KMS-11 (cell line): ENCODE measurements around the gene GSC2.

Source experiments
- H2AFZ ChIP-seq: fragments of 200-600 bp; sonication (generic); 2 replicates; pipeline ENCODE4 v1.6.1; 2016; ENCODE audit warnings: antibody characterized with exemption, mixed run types, low read depth
- H3K27ac ChIP-seq: fragments of 200-600 bp; sonication (generic); 2 replicates; pipeline ENCODE4 v1.6.1; 2016; ENCODE audit warnings: mild to moderate bottlenecking, mixed run types
- H3K27me3 ChIP-seq: fragments of 200-600 bp; sonication (generic); 2 replicates; pipeline ENCODE4 v1.6.1; 2017; ENCODE audit warnings: mild to moderate bottlenecking, low read depth, mixed run types, moderate library complexity; ENCODE audit not compliant: insufficient read depth
- H3K36me3 ChIP-seq: fragments of 200-600 bp; sonication (generic); 2 replicates; pipeline ENCODE4 v1.6.1; 2017; ENCODE audit warnings: mild to moderate bottlenecking, mixed run types; ENCODE audit not compliant: insufficient read depth
- H3K4me1 ChIP-seq: fragments of 200-600 bp; sonication (generic); 2 replicates; pipeline ENCODE4 v1.6.1; 2016; ENCODE audit warnings: mild to moderate bottlenecking, low read depth, mixed run types; ENCODE audit not compliant: poor library complexity, severe bottlenecking
- H3K4me2 ChIP-seq: fragments of 200-600 bp; sonication (generic); 2 replicates; pipeline ENCODE4 v1.7.0; 2016; ENCODE audit warnings: mild to moderate bottlenecking, mixed run types
- H3K4me3 ChIP-seq: fragments of 200-600 bp; sonication (generic); IDR thresholded peaks from 2 replicates; pipeline ENCODE4 v1.6.1; 2017; ENCODE audit warnings: low read depth, low read length, mixed read lengths; ENCODE audit not compliant: insufficient read depth
- H3K79me2 ChIP-seq: fragments of 200-600 bp; sonication (generic); 2 replicates; pipeline ENCODE4 v1.6.1; 2016; ENCODE audit warnings: low read depth, mixed run types; ENCODE audit not compliant: insufficient read depth
- H3K9ac ChIP-seq: fragments of 200-600 bp; sonication (generic); 2 replicates; pipeline ENCODE4 v1.6.1; 2016; ENCODE audit warnings: mild to moderate bottlenecking, mixed run types
- H4K20me1 ChIP-seq: fragments of 200-600 bp; sonication (generic); 2 replicates; pipeline ENCODE4 v1.6.1; 2016; ENCODE audit warnings: mild to moderate bottlenecking, mixed run types; ENCODE audit not compliant: insufficient read depth
- CTCF ChIP-seq: fragments of 200-600 bp; sonication (generic); conservative IDR thresholded peaks from 2 replicates; pipeline ENCODE4 v1.6.1; 2017; ENCODE audit warnings: low read depth, mild to moderate bottlenecking, antibody characterized with exemption, low read length, moderate library complexity, mixed read lengths

GSC2 gene

DNA sequence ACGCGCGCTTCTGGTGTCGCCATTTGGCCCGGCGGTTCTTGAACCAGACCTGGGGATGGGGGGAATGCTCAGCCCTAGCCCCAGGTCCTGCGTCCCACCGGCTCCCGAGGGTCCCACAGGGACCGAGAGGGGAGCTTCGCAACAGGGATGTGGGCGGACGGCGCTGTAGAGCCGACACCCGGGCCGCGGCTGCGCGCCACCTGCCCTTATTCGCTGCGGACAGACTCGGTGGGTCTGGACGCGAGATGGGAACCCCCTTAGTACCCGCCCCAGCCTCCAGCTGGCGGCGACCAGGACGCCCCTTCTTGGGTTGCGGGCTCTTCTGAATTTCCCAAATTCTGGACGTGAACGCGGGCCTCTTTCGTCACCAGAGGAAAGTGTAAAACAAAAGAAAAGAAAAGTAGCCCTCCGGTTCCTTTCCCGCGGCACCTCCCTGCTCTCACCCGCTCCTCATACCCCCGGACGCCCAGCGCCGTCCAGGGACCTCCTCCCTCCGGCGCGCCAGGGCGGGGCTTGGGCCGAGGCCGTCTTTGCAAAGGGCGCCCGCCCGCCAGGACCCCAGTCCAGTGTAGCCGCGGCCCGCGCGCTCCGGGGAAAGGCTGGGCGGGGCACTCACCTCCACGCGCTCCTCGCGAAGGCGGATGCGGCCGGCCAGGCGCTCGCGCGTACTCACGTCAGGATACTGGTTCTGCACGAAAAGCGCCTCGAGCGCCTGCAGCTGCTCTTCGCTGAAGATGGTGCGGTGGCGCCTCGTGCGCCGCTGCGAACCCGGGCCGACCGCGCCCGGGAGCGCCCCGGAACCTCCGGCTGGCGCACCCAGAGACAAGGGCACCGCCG is 827 bp downstream of the GSC2 start:
- Histone ChIP-seq H3K27ac (no peak overlapping the region), H3K27me3 (peaks cover 21% of the 10 kb centered on the region; the same call in 1 of the 2 replicates), H3K4me2 (no peak overlapping the region), H2AFZ (no peak overlapping the region), H3K79me2 (no peaks in the 10 kb centered on the region), H3K9ac (no peak overlapping the region), H3K4me3 (no peak overlapping the region), H4K20me1 (no peaks in the 10 kb centered on the region), H3K36me3 (no peaks in the 10 kb centered on the region), H3K4me1 (peaks cover 6% of the 10 kb centered on the region)
- TF ChIP-seq CTCF, result no peak

GRCh38 chr22:19148417-19149046 is 1.6 kb downstream of the GSC2 start:
- Histone ChIP-seq H3K27ac (no peak overlapping the region), H3K36me3 (no peaks in the 10 kb centered on the region), H3K4me1 (peaks cover 7% of the 10 kb centered on the region), H3K79me2 (peaks cover 7% of the 10 kb centered on the region; the same call in 1 of the 2 replicates), H3K27me3 (peaks cover 17% of the 10 kb centered on the region; the same call in 1 of the 2 replicates), H3K4me3 (no peak overlapping the region), H4K20me1 (no peaks in the 10 kb centered on the region), H3K4me2 (no peak overlapping the region), H3K9ac (no peak overlapping the region), H2AFZ (no peak overlapping the region)
- no peak for TF ChIP-seq CTCF

GRCh38 chr22:19147195-19147780 is 2.8 kb downstream of the GSC2 start:
- Histone ChIP-seq H3K4me2 (no peak overlapping the region), H3K4me1 (peaks cover 10% of the 10 kb centered on the region), H3K4me3 (no peak overlapping the region), H4K20me1 (no peaks in the 10 kb centered on the region), H3K79me2 (peaks cover 17% of the 10 kb centered on the region; the same call in 1 of the 2 replicates), H3K27ac (no peak overlapping the region), H3K36me3 (no peaks in the 10 kb centered on the region), H3K27me3 (peaks cover 9% of the 10 kb centered on the region; the same call in 1 of the 2 replicates), H2AFZ (no peak overlapping the region), H3K9ac (no peak overlapping the region)
- no peak for TF ChIP-seq CTCF

DNA sequence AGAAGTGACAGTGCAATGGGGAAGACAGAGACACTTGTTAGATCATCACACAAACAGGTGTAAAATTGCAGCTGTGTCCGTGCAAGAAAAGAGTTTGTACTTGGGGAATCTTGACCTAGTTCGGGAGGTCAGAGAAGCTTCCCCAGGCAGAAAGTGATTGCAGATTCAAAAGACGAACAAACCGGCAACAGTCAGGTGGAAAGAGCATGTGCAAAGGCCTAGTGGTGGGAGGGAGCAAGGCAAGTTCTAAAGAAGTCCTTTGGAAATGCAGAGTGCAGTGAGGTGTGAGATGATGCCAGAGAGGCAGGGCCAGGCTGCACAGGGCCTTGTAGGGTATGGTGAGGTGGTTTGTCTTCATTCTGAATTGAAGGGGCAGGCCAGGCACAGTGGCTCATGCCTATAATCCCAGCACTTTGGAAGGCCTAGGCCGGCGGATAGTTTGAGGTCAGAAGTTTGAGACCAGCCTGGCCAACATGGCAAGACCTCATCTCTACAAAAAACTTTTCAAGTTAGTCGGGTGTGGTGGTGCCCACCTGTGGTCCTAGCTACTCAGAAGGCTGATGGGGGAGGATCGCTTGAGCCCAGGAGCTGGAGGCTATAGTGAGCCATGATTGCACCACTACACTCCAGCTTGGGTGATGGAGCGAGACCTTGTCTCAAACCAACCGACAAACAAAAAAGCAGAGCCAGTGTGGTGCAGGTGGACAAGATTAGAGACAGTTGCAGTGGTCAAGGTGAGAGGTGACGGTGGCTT is 3.7 kb downstream of the GSC2 start:
- no peak overlapping the region for H3K4me2 ChIP-seq
- no peak overlapping the region for H3K4me3 ChIP-seq

More for the DNA sequence above, 3.7 kb downstream of the GSC2 start:
- H3K27me3 ChIP-seq, result peaks cover under 1% of the 10 kb centered on the region; the same call in 1 of the 2 replicates
- H4K20me1 ChIP-seq, result no peaks in the 10 kb centered on the region
- peaks cover 10% of the 10 kb centered on the region for H3K4me1 ChIP-seq
- H3K79me2 ChIP-seq, result peaks cover 17% of the 10 kb centered on the region; the same call in 1 of the 2 replicates
- H3K36me3 ChIP-seq, result no peaks in the 10 kb centered on the region
- H3K9ac ChIP-seq, result no peak overlapping the region
- TF ChIP-seq CTCF, result no peak
- H2AFZ ChIP-seq, result no peak overlapping the region
- H3K27ac ChIP-seq, result no peak overlapping the region
